ENCODE results near the gene ERCC6L2. TPM values are rescaled to one million over a fixed set of nuclear protein-coding genes. Genes with fewer than 3 reads are reported as not detected.

ERCC6L2 gene
- total RNA-seq, 1 experiment from 2014 or later, result 20.3 TPM

- H3K4me3 Mint-ChIP-seq (ENCODE audit: low read depth, unreplicated experiment), result no peak overlapping the region
- no peaks in the 10 kb centered on the region for H3K4me1 Mint-ChIP-seq (ENCODE audit: low read depth, unreplicated experiment)
- no peaks in the 10 kb centered on the region for H3K9me3 Mint-ChIP-seq (ENCODE audit: low read depth, unreplicated experiment)
- H3K27ac Mint-ChIP-seq (ENCODE audit: unreplicated experiment), result no peak overlapping the region
- no TSS peak for BruUV-seq (replicated peaks)
- no peak for DNase-seq
- H3K36me3 Mint-ChIP-seq (ENCODE audit: insufficient read depth, unreplicated experiment), result no peaks in the 10 kb centered on the region
- CTCF ChIA-PET, result no interaction called here
- H3K27me3 Mint-ChIP-seq (ENCODE audit: unreplicated experiment), result no peaks in the 10 kb centered on the region
- intact Hi-C loops (cut with micrococcal nuclease; ENCODE audit: unreplicated experiment), result no loop called here
- TF ChIP-seq CTCF (IDR thresholded peaks at IDR 0.05; ENCODE audit: unreplicated experiment), result no peak
Measured at GRCh38 chr9:95935861-95936578, 60.5 kb downstream of the ERCC6L2 start.

DNA sequence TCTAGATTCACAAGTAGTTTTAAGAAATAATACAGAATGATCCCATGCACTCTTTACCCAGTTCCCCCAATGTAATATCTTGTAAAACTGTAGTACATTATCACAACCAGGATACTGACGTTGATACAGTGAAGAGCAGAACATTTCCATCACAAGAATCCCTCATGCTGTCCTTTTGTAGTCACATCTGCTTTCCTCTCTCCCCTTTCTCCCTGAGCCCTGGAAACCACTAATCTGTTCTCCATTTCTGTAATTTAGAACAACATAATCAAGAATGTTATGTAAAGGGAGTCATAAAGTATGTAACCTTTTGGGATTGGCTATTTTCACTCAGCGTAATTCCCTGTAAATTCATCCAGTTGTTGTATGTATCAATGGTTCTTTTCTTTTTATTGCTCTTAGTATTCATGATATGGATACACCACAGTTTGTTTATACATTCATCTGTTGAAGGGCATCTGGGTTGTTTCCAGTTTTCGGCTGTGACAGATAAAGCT, 61.1 kb downstream of the ERCC6L2 start:
- H3K9me3 Mint-ChIP-seq (ENCODE audit: low read depth, unreplicated experiment), result no peaks in the 10 kb centered on the region
- intact Hi-C loops (cut with micrococcal nuclease; ENCODE audit: unreplicated experiment), result no loop called here
- no peaks in the 10 kb centered on the region for H3K4me1 Mint-ChIP-seq (ENCODE audit: low read depth, unreplicated experiment)
- no TSS peak for BruUV-seq (replicated peaks)
- no peak for DNase-seq
- no peaks in the 10 kb centered on the region for H3K27me3 Mint-ChIP-seq (ENCODE audit: unreplicated experiment)
- CTCF ChIA-PET, result no interaction called here
- H3K27ac Mint-ChIP-seq (ENCODE audit: unreplicated experiment), result no peak overlapping the region
- no peaks in the 10 kb centered on the region for H3K36me3 Mint-ChIP-seq (ENCODE audit: insufficient read depth, unreplicated experiment)
- no peak for TF ChIP-seq CTCF (IDR thresholded peaks at IDR 0.05; ENCODE audit: unreplicated experiment)
- no peak overlapping the region for H3K4me3 Mint-ChIP-seq (ENCODE audit: low read depth, unreplicated experiment)

DNA sequence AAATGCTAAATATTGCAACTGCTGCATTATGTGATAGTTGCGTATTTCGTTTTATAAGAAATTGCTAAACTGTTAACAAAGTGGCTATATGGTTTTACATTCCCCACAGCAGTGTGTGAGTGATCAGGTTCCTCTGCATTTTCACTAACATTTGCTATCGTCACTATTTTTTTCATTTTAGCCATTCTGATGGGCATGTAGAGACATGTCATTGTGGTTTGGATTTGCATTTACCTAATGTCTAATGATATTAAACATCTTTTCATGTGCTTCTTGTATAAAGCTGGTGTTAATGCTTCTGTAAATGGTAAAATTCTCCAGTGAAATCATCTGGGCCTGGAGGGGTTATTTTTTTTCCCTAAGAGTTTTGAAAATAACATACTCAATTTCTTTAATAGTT, 61.6 kb downstream of the ERCC6L2 start:
- no peak overlapping the region for H3K4me3 Mint-ChIP-seq (ENCODE audit: low read depth, unreplicated experiment)
- no peaks in the 10 kb centered on the region for H3K9me3 Mint-ChIP-seq (ENCODE audit: low read depth, unreplicated experiment)
- BruUV-seq (replicated peaks), result no TSS peak
- no peaks in the 10 kb centered on the region for H3K27me3 Mint-ChIP-seq (ENCODE audit: unreplicated experiment)
- CTCF ChIA-PET, result no interaction called here
- no peak for TF ChIP-seq CTCF (IDR thresholded peaks at IDR 0.05; ENCODE audit: unreplicated experiment)
- no peak overlapping the region for H3K27ac Mint-ChIP-seq (ENCODE audit: unreplicated experiment)
- H3K36me3 Mint-ChIP-seq (ENCODE audit: insufficient read depth, unreplicated experiment), result no peaks in the 10 kb centered on the region
- intact Hi-C loops (cut with micrococcal nuclease; ENCODE audit: unreplicated experiment), result no loop called here
- DNase-seq, result no peak
- no peaks in the 10 kb centered on the region for H3K4me1 Mint-ChIP-seq (ENCODE audit: low read depth, unreplicated experiment)

- Mint-ChIP-seq H3K9me3 (ENCODE audit: low read depth, unreplicated experiment) (no peaks in the 10 kb centered on the region), H3K4me1 (ENCODE audit: low read depth, unreplicated experiment) (no peaks in the 10 kb centered on the region), H3K27ac (ENCODE audit: unreplicated experiment) (no peak overlapping the region), H3K27me3 (ENCODE audit: unreplicated experiment) (no peaks in the 10 kb centered on the region), H3K4me3 (ENCODE audit: low read depth, unreplicated experiment) (no peak overlapping the region), H3K36me3 (ENCODE audit: insufficient read depth, unreplicated experiment) (no peaks in the 10 kb centered on the region)
- no TSS peak for BruUV-seq (replicated peaks)
- TF ChIP-seq CTCF (IDR thresholded peaks at IDR 0.05; ENCODE audit: unreplicated experiment), result no peak
- no peak for DNase-seq
- intact Hi-C loops (cut with micrococcal nuclease; ENCODE audit: unreplicated experiment), result no loop called here
- CTCF ChIA-PET, result no interaction called here
Measured at GRCh38 chr9:95938724-95939123, 63.2 kb downstream of the ERCC6L2 start.
